Keratinocyte (primary cell): ENCODE measurements around the gene GRIA3. TPM values are rescaled to one million over a fixed set of nuclear protein-coding genes. Genes with fewer than 3 reads are reported as not detected.
"Not testable (repeated sequence)": the region's sequence is repeated elsewhere in the genome, so short reads cannot be mapped to it uniquely, and the experiment has no call there.

Experiments
- DNase-seq: peaks from one replicate; pipeline ENCODE4 v3.0.0-alpha.2; 2011; ENCODE audit warnings: low read depth, missing footprints, low spot score
- FAIRE-seq: peaks from 2 replicates; lab custom pipeline; 2011; peaks lifted over from hg19 to GRCh38; lab: Jason Lieb, UNC
- H2AFZ ChIP-seq: 2 replicates; pipeline ENCODE4 v1.6.0; 2012; ENCODE audit warnings: low read length, control low read depth, inconsistent platforms; ENCODE audit not compliant: control insufficient read depth
- H3K27ac ChIP-seq: 2 replicates; pipeline ENCODE4 v1.5.1; 2011; ENCODE audit warnings: low read length; ENCODE audit not compliant: control insufficient read depth, insufficient read depth
- H3K27me3 ChIP-seq: 3 replicates; pipeline ENCODE4 v1.6.0; 2011; ENCODE audit warnings: low read length; ENCODE audit not compliant: control insufficient read depth, insufficient read depth; ENCODE audit errors: extremely low read depth
- H3K36me3 ChIP-seq, 2 experiments: 2 replicates in 1 of 2; 3 replicates in 1 of 2; pipeline ENCODE4 v1.5.1; 2011; ENCODE audit warnings: low read length in 2 of 2, mild to moderate bottlenecking in 1 of 2; ENCODE audit not compliant: control insufficient read depth in 2 of 2, insufficient read depth in 2 of 2; ENCODE audit errors: extremely low read depth in 1 of 2
- H3K4me1 ChIP-seq: 3 replicates; pipeline ENCODE4 v1.5.1; 2011; ENCODE audit warnings: low read length; ENCODE audit not compliant: control insufficient read depth, insufficient read depth; ENCODE audit errors: extremely low read depth
- H3K4me2 ChIP-seq: 3 replicates; pipeline ENCODE4 v1.6.0; 2011; ENCODE audit warnings: low read depth, low read length; ENCODE audit not compliant: control insufficient read depth, insufficient read depth; ENCODE audit errors: extremely low read depth
- H3K4me3 ChIP-seq, 3 experiments: fragments of 200-600 bp in 1 of 3; sonication (generic) in 1 of 3; 2 replicates in 2 of 3; 3 replicates in 1 of 3; pipeline ENCODE4 v1.5.1; 2011 to 2016; ENCODE audit warnings: low read length in 3 of 3, mild to moderate bottlenecking in 3 of 3, control low read depth in 2 of 3, inconsistent platforms in 1 of 3, low read depth in 1 of 3, mixed read lengths in 1 of 3, mixed run types in 1 of 3, moderate library complexity in 1 of 3; ENCODE audit not compliant: control insufficient read depth in 2 of 3, insufficient read depth in 2 of 3; ENCODE audit errors: extremely low read depth in 1 of 3
- H3K79me2 ChIP-seq: 2 replicates; pipeline ENCODE4 v1.6.0; 2012; ENCODE audit warnings: low read length; ENCODE audit not compliant: control insufficient read depth, insufficient read depth
- H3K9ac ChIP-seq: 3 replicates; pipeline ENCODE4 v1.6.0; 2011; ENCODE audit warnings: low read length; ENCODE audit not compliant: control insufficient read depth, insufficient read depth; ENCODE audit errors: extremely low read depth
- H3K9me1 ChIP-seq: 3 replicates; pipeline ENCODE4 v1.6.0; 2011; ENCODE audit warnings: low read length; ENCODE audit not compliant: control insufficient read depth, insufficient read depth; ENCODE audit errors: extremely low read depth
- H3K9me3 ChIP-seq: 2 replicates; pipeline ENCODE4 v1.5.1; 2012; ENCODE audit warnings: low read depth, low read length; ENCODE audit not compliant: control insufficient read depth
- H4K20me1 ChIP-seq: 3 replicates; pipeline ENCODE4 v1.6.0; 2011; ENCODE audit warnings: low read length; ENCODE audit not compliant: control insufficient read depth, insufficient read depth; ENCODE audit errors: extremely low read depth
- CTCF ChIP-seq, 3 experiments: IDR thresholded peaks in 1 of 3; conservative IDR thresholded peaks in 1 of 3; optimal IDR thresholded peaks in 1 of 3; 2 replicates in 2 of 3; 3 replicates in 1 of 3; pipeline versions ENCODE3 to v1.5.1; 2011; ENCODE audit warnings: low read length in 3 of 3, mild to moderate bottlenecking in 3 of 3, moderate library complexity in 2 of 3, control low read depth in 1 of 3, inconsistent platforms in 1 of 3; ENCODE audit not compliant: insufficient read depth in 2 of 3; ENCODE audit errors: extremely low read depth in 1 of 3
- EZH2 ChIP-seq: IDR thresholded peaks from one replicate; pipeline ENCODE4 v1.6.1; 2012; ENCODE audit warnings: inconsistent platforms, mild to moderate bottlenecking, low read length, moderate library complexity
- dilution Hi-C: fragments of 300-500 bp; cut with MboI; formaldehyde crosslinking; loops from one replicate; pipeline ENCODE4 v1.7.0; 2020; ENCODE audit warnings: low sequenced_read_pairs; ENCODE audit not compliant: extremely low pct_ligation_motif_present
- polyA plus RNA-seq, 5 experiments: library from polyadenylated mRNA; depleted of rRNA in 3 of 5; stranded (reverse) in 3 of 5; stranded (forward) in 1 of 5; unstranded in 1 of 5; fragments of >200 nt; gene quantifications; 1 replicate in 1 of 5; 2 replicates in 3 of 5; 3 replicates in 1 of 5; pipeline versions ENCODE4 v1.2.1 to v1.2.3, GENCODE V29; 2011 to 2012; ENCODE audit warnings: missing spikeins in 2 of 5, low read depth in 1 of 5, low replicate concordance in 1 of 5

Gene GRIA3
- polyA plus RNA-seq, 1 donor (not counting 4 experiments of a cell fraction or from before 2014, with no cell fraction given): not detected

GRCh38 chrX:123504630-123505270 is 320.7 kb downstream of the GRIA3 start:
- dilution Hi-C loops: no loop called here
- Histone ChIP-seq H3K9me1 (no peaks in the 10 kb centered on the region), H3K9ac (no peak overlapping the region), H3K4me1 (no peaks in the 10 kb centered on the region), H3K4me3 (no peak overlapping the region), H3K9me3 (peaks cover 2% of the 10 kb centered on the region), H3K79me2 (no peaks in the 10 kb centered on the region), H3K36me3 (no peaks in the 10 kb centered on the region), H3K27me3 (no peaks in the 10 kb centered on the region), H3K27ac (no peak overlapping the region), H3K4me2 (no peak overlapping the region), H2AFZ (no peak overlapping the region), H4K20me1 (no peaks in the 10 kb centered on the region)
- TF ChIP-seq EZH2: no peak
- FAIRE-seq: no peak
- DNase-seq: no peak

- H3K9me3 ChIP-seq: no peaks in the 10 kb centered on the region
- H3K4me1 ChIP-seq: no peaks in the 10 kb centered on the region
- FAIRE-seq (no peak), DNase-seq (no peak)
- no peak overlapping the region for H2AFZ ChIP-seq
- H4K20me1 ChIP-seq: no peaks in the 10 kb centered on the region
- TF ChIP-seq CTCF (optimal IDR thresholded peaks at IDR 0.05 in 1 of 3, IDR thresholded peaks at IDR 0.05 in 1 of 3, conservative IDR thresholded peaks at IDR 0.05 in 1 of 3; ENCODE audit: extremely low read depth in 1 of 3, insufficient read depth in 2 of 3, low read length in 3 of 3) (no peak), EZH2 (no peak)
- no peak overlapping the region for H3K4me2 ChIP-seq
- H3K79me2 ChIP-seq: no peaks in the 10 kb centered on the region
- no peaks in the 10 kb centered on the region for H3K9me1 ChIP-seq
- no peak overlapping the region for H3K4me3 ChIP-seq
- H3K9ac ChIP-seq: no peak overlapping the region
- H3K27me3 ChIP-seq: no peaks in the 10 kb centered on the region
- H3K36me3 ChIP-seq: no peaks in the 10 kb centered on the region
- no peak overlapping the region for H3K27ac ChIP-seq
- dilution Hi-C loops: no loop called here
These were observed 329.7 kb downstream of the GRIA3 start for GRCh38 chrX:123513585-123514278.

GRCh38 chrX:123514279-123514640 is 330.2 kb downstream of the GRIA3 start:
- FAIRE-seq, H3K9me1 ChIP-seq, DNase-seq, H3K79me2 ChIP-seq, H3K9ac ChIP-seq, dilution Hi-C loops, H2AFZ ChIP-seq, H3K27ac ChIP-seq, H4K20me1 ChIP-seq, H3K9me3 ChIP-seq, H3K27me3 ChIP-seq, H3K4me3 ChIP-seq, H3K4me2 ChIP-seq, H3K4me1 ChIP-seq, H3K36me3 ChIP-seq: not testable (repeated sequence)
